ENCODE results near the gene GALNT9. TPM values are rescaled to one million over a fixed set of nuclear protein-coding genes. Genes with fewer than 3 reads are reported as not detected.

The GALNT9 gene
- polyA plus RNA-seq, 1 experiment, result not detected

DNA sequence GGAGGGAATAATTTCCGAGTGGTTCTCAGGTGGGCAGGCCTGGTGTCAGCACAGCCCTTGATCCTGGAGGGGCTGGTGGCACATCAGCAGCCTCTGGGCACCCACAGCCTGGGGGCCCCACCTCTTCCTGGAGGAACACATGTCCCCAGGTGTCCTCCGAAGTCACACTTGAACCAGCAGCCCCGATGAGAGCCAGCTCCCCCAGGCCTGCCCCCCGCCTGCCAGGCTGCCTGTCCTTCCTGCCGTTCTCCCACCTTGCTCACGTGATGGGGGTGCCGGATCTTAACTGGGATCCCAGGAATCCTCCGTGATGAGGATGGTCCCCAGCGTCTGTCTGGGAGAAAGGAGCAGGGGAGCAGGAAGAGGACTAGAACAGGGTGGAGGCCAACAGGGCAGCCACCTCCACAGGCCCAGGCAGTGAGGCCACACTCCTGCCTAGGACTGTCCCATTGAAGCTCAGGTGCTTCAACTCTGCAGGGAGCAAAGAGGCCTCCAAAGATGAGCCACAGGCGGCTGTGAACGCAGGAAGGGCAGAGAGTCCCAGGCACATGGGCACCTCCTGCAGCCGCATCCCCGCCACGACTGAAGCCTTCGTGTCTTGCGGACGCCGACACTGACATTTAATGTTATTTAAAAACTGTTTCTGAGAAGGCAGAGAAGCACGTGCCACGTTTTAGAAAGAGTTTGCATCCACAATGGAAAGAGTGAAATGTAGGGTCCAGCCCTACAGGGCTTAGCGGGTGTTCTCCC is 77.5 kb downstream of the GALNT9 start:
- no peaks in the 10 kb centered on the region for H3K36me3 ChIP-seq (ENCODE audit: control insufficient read depth, insufficient read depth, low read length)
- no peak overlapping the region for H3K4me3 ChIP-seq (ENCODE audit: low read depth, low read length)
- POLR2A ChIA-PET, result no interaction called here
- CTCF ChIA-PET, result no interaction called here
- no peak for TF ChIP-seq CTCF (IDR thresholded peaks at IDR 0.05; ENCODE audit: insufficient read depth, low read depth, low read length)
- H3K27me3 ChIP-seq (ENCODE audit: control insufficient read depth, insufficient read depth, low read length), result no peaks in the 10 kb centered on the region; the same call in 1 of the 2 replicates
- DNase-seq (ENCODE audit: low read depth), result no peak

GRCh38 chr12:132251310-132251709 is 78.1 kb downstream of the GALNT9 start:
- TF ChIP-seq CTCF (IDR thresholded peaks at IDR 0.05; ENCODE audit: insufficient read depth, low read depth, low read length), result no peak
- Histone ChIP-seq H3K27me3 (ENCODE audit: control insufficient read depth, insufficient read depth, low read length) (no peaks in the 10 kb centered on the region; the same call in 1 of the 2 replicates), H3K4me3 (ENCODE audit: low read depth, low read length) (no peak overlapping the region), H3K36me3 (ENCODE audit: control insufficient read depth, insufficient read depth, low read length) (no peaks in the 10 kb centered on the region)
- ChIA-PET POLR2A (no interaction called here), CTCF (no interaction called here)
- no peak for DNase-seq (ENCODE audit: low read depth)

DNA sequence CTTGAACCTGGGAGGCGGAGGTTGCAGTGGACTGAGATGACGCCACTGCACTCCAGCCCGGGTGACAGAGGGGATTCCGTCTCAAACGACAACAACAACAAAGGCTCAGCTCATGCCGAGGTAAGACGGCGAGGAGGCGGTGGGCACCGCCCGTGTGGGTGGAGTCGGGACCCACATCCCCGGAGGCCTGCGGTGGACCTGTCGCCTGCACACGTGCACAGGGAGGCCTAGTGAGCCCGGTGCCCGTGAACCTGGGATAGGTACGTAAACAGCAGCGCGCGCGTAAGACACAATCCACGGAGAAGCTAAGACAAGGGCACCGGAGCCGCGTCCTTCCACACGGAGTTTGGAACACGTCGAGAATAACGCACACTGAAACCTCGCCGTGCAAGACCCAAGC is 78.7 kb downstream of the GALNT9 start:
- H3K4me3 ChIP-seq (ENCODE audit: low read depth, low read length), result no peak overlapping the region
- POLR2A ChIA-PET, result no interaction called here
- DNase-seq (ENCODE audit: low read depth), result no peak
- no peaks in the 10 kb centered on the region; the same call in 1 of the 2 replicates for H3K27me3 ChIP-seq (ENCODE audit: control insufficient read depth, insufficient read depth, low read length)
- no peak for TF ChIP-seq CTCF (IDR thresholded peaks at IDR 0.05; ENCODE audit: insufficient read depth, low read depth, low read length)
- CTCF ChIA-PET, result no interaction called here
- H3K36me3 ChIP-seq (ENCODE audit: control insufficient read depth, insufficient read depth, low read length), result no peaks in the 10 kb centered on the region

DNA sequence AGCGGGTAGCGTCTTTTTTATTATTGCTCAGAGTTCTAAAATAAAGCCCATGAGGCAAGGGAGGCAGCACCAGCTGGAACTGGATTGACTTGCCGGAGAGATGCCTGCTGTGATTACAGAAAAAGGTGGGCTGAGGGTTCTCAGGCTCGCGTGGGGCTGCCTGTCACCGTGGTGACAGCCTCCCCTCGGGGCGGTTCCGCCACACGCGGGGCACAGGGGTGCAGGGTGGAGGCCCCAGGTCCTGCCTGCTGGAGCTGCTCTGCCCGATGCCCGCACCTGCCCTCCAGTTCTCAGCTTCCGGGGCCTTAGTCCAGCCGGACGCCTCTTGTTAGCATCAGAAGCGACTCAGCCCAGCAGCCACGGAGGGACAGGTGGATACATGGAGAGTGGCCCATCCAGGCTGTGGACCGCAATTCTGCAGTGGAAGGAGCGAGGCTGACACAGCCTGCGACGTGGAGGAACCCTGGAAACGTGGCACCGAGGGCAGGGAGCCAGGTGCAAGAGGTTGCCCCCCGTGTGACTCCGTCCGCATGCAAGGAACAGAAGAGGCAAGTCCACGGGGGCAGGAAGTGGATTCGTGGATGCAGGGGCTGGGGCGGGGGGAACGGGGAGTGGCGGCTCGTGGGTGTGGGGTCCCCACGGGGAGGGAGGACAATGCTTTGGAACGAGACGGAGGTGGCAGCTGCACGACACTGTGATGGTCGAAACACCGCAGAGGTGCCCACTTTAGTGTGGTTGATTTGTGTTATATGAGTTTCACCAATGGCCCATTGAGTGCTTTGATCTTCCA is 79.5 kb downstream of the GALNT9 start:
- TF ChIP-seq CTCF (IDR thresholded peaks at IDR 0.05; ENCODE audit: insufficient read depth, low read depth, low read length), result no peak
- no peak for DNase-seq (ENCODE audit: low read depth)
- Histone ChIP-seq H3K4me3 (ENCODE audit: low read depth, low read length) (no peak overlapping the region), H3K27me3 (ENCODE audit: control insufficient read depth, insufficient read depth, low read length) (no peaks in the 10 kb centered on the region; the same call in 1 of the 2 replicates), H3K36me3 (ENCODE audit: control insufficient read depth, insufficient read depth, low read length) (no peaks in the 10 kb centered on the region)
- ChIA-PET CTCF (no interaction called here), POLR2A (no interaction called here)

GRCh38 chr12:132248453-132249167 is 80.8 kb downstream of the GALNT9 start:
- H3K27me3 ChIP-seq (ENCODE audit: control insufficient read depth, insufficient read depth, low read length), result no peaks in the 10 kb centered on the region; the same call in 1 of the 2 replicates
- ChIA-PET POLR2A (no interaction called here), CTCF (no interaction called here)
- DNase-seq (ENCODE audit: low read depth), result no peak
- no peak for TF ChIP-seq CTCF (IDR thresholded peaks at IDR 0.05; ENCODE audit: insufficient read depth, low read depth, low read length)
- no peaks in the 10 kb centered on the region for H3K36me3 ChIP-seq (ENCODE audit: control insufficient read depth, insufficient read depth, low read length)
- no peak overlapping the region for H3K4me3 ChIP-seq (ENCODE audit: low read depth, low read length)

Data from BJ (cell line).